ENCODE data around the gene GRAMD1A. TPM values are rescaled to one million over a fixed set of nuclear protein-coding genes. Genes with fewer than 3 reads are reported as not detected.

The GRAMD1A gene
- total RNA-seq, 2 experiments from 2014 or later, result 84.2 to 124 TPM

- H3K9me2 ChIP-seq (ENCODE audit: insufficient read depth, low read length), result no peaks in the 10 kb centered on the region
- no peaks in the 10 kb centered on the region for H3K9me3 ChIP-seq (ENCODE audit: low read length)
- H3K4me2 ChIP-seq (ENCODE audit: low read length), result no peak overlapping the region
- ChIA-PET POLR2A (no interaction called here), CTCF (ENCODE audit: unreplicated experiment) (interaction anchor here (0.9 kb wide), 1 partner anchor 23 kb away, joined by 4 read pairs; no protein-coding TSS in a partner anchor)
- H3K79me2 ChIP-seq (ENCODE audit: insufficient read depth, low read depth, low read length), result no peaks in the 10 kb centered on the region
- TF ChIP-seq EZH2phosphoT487 (IDR thresholded peaks at IDR 0.05; ENCODE audit: borderline replicate concordance, low read depth, low read length) (no peak), CTCF (conservative IDR thresholded peaks at IDR 0.05; ENCODE audit: low read length) (no peak)
- no peak overlapping the region for H2AFZ ChIP-seq (ENCODE audit: low read length)
- H4K20me1 ChIP-seq (ENCODE audit: insufficient read depth, low read length), result no peaks in the 10 kb centered on the region
- intact Hi-C loops (cut with micrococcal nuclease; ENCODE audit: unreplicated experiment), result no loop called here
- H3K36me3 ChIP-seq (ENCODE audit: insufficient read depth, low read length), result no peaks in the 10 kb centered on the region
- no peak overlapping the region for H3K27ac ChIP-seq (ENCODE audit: low read depth, low read length, poor library complexity, severe bottlenecking)
- H3K4me1 ChIP-seq (ENCODE audit: insufficient read depth, low read length, poor library complexity, severe bottlenecking), result peaks cover 16% of the 10 kb centered on the region
- DNase-seq (ENCODE audit: low spot score), result no peak
- H3K4me3 ChIP-seq (ENCODE audit: low read depth, low read length, poor library complexity, severe bottlenecking), result no peak overlapping the region
- BruUV-seq (replicated peaks), result no TSS peak
Measured at GRCh38 chr19:35042954-35043604, 43.0 kb downstream of the GRAMD1A start.

GRCh38 chr19:35043906-35044305 is 43.8 kb downstream of the GRAMD1A start:
- H3K36me3 ChIP-seq (ENCODE audit: insufficient read depth, low read length), result no peaks in the 10 kb centered on the region
- H3K27ac ChIP-seq (ENCODE audit: low read depth, low read length, poor library complexity, severe bottlenecking), result no peak overlapping the region
- BruUV-seq (replicated peaks), result no TSS peak
- H3K79me2 ChIP-seq (ENCODE audit: insufficient read depth, low read depth, low read length), result no peaks in the 10 kb centered on the region
- H4K20me1 ChIP-seq (ENCODE audit: insufficient read depth, low read length), result no peaks in the 10 kb centered on the region
- no peaks in the 10 kb centered on the region for H3K9me3 ChIP-seq (ENCODE audit: low read length)
- intact Hi-C loops (cut with micrococcal nuclease; ENCODE audit: unreplicated experiment), result loop anchor here (1.0 to 2.0 kb wide), 2 partner anchors 46 to 71 kb away; no protein-coding TSS in a partner anchor
- no peak overlapping the region for H3K4me3 ChIP-seq (ENCODE audit: low read depth, low read length, poor library complexity, severe bottlenecking)
- TF ChIP-seq EZH2phosphoT487 (IDR thresholded peaks at IDR 0.05; ENCODE audit: borderline replicate concordance, low read depth, low read length) (no peak), CTCF (conservative IDR thresholded peaks at IDR 0.05; ENCODE audit: low read length) (no peak)
- H2AFZ ChIP-seq (ENCODE audit: low read length), result no peak overlapping the region
- no peak for DNase-seq (ENCODE audit: low spot score)
- H3K4me1 ChIP-seq (ENCODE audit: insufficient read depth, low read length, poor library complexity, severe bottlenecking), result peaks cover 11% of the 10 kb centered on the region
- H3K4me2 ChIP-seq (ENCODE audit: low read length), result no peak overlapping the region
- ChIA-PET CTCF (ENCODE audit: unreplicated experiment) (interaction anchor here (0.5 to 0.9 kb wide), 2 partner anchors 23 to 173 kb away, joined by 3 to 4 read pairs; no protein-coding TSS in a partner anchor), POLR2A (no interaction called here)
- no peaks in the 10 kb centered on the region for H3K9me2 ChIP-seq (ENCODE audit: insufficient read depth, low read length)
